Neural progenitor cell (in vitro differentiated cells): ENCODE data around the gene SPAG16. TPM values are rescaled to one million over a fixed set of nuclear protein-coding genes. Genes with fewer than 3 reads are reported as not detected.

Source experiments
- DNase-seq: peaks from one replicate; pipeline ENCODE4 v3.0.0-alpha.2; 2016; ENCODE audit warnings: low spot score
- H2AFZ ChIP-seq: fragments of 200-600 bp; sonication (generic); replicated peaks from 2 replicates; pipeline ENCODE4 v1.6.1; 2016; ENCODE audit warnings: antibody characterized with exemption
- H3F3A ChIP-seq: fragments of 200-600 bp; sonication (generic); 2 replicates; pipeline ENCODE4 v1.6.1; 2016; ENCODE audit warnings: antibody characterized with exemption, low read depth
- H3K27ac ChIP-seq: fragments of 200-600 bp; sonication (generic); 2 replicates; pipeline ENCODE4 v1.5.1; 2016; ENCODE audit warnings: mild to moderate bottlenecking
- H3K27me3 ChIP-seq: fragments of 200-600 bp; sonication (generic); 2 replicates; pipeline ENCODE4 v1.6.1; 2016; ENCODE audit warnings: mild to moderate bottlenecking, moderate library complexity
- H3K36me3 ChIP-seq: fragments of 200-600 bp; sonication (generic); 2 replicates; pipeline ENCODE4 v1.5.1; 2016
- H3K4me1 ChIP-seq: fragments of 200-600 bp; sonication (generic); 2 replicates; pipeline ENCODE4 v1.6.1; 2016; ENCODE audit warnings: mixed run types
- H3K4me2 ChIP-seq: fragments of 200-600 bp; sonication (generic); 2 replicates; pipeline ENCODE4 v1.6.1; 2016
- H3K4me3 ChIP-seq: fragments of 200-600 bp; sonication (generic); 2 replicates; pipeline ENCODE4 v1.5.1; 2016
- H3K79me2 ChIP-seq: fragments of 200-600 bp; sonication (generic); 2 replicates; pipeline ENCODE4 v1.6.1; 2016; ENCODE audit warnings: low read depth
- H3K9ac ChIP-seq: fragments of 200-600 bp; sonication (generic); 2 replicates; pipeline ENCODE4 v1.6.1; 2016
- H3K9me3 ChIP-seq: fragments of 200-600 bp; sonication (generic); 2 replicates; pipeline ENCODE4 v1.5.1; 2016; ENCODE audit warnings: low read depth
- H4K20me1 ChIP-seq: fragments of 200-600 bp; sonication (generic); 2 replicates; pipeline ENCODE4 v1.6.1; 2016; ENCODE audit warnings: low read depth
- H3K27ac Mint-ChIP-seq: 3 replicates; pipeline ENCODE4 v1.8.0; 2021; ENCODE audit warnings: mixed read lengths
- H3K27me3 Mint-ChIP-seq: 2 replicates; pipeline ENCODE4 v1.8.0; 2022; ENCODE audit warnings: low read depth, mild to moderate bottlenecking, inconsistent platforms, moderate library complexity, mixed read lengths; ENCODE audit not compliant: insufficient read depth
- H3K36me3 Mint-ChIP-seq: 3 replicates; pipeline ENCODE4 v1.8.0; 2021; ENCODE audit warnings: mixed read lengths
- H3K4me1 Mint-ChIP-seq: 3 replicates; pipeline ENCODE4 v1.8.0; 2021; ENCODE audit warnings: mixed read lengths
- H3K4me3 Mint-ChIP-seq: 3 replicates; pipeline ENCODE4 v1.8.0; 2021; ENCODE audit warnings: mild to moderate bottlenecking, moderate library complexity, mixed read lengths
- H3K9me3 Mint-ChIP-seq: 3 replicates; pipeline ENCODE4 v1.8.0; 2020; ENCODE audit warnings: mixed read lengths
- CTCF ChIP-seq: fragments of 200-600 bp; sonication (generic); IDR thresholded peaks from 2 replicates; pipeline ENCODE4 v1.5.1; 2017; ENCODE audit warnings: antibody characterized with exemption, mild to moderate bottlenecking
- EZH2 ChIP-seq: fragments of 200-600 bp; sonication (generic); IDR thresholded peaks from 2 replicates; pipeline ENCODE4 v1.6.1; 2017; ENCODE audit warnings: antibody characterized with exemption, mild to moderate bottlenecking, moderate library complexity
- EZH2phosphoT487 ChIP-seq: fragments of 200-600 bp; sonication (generic); IDR thresholded peaks from 2 replicates; pipeline ENCODE4 v1.6.1; 2017; ENCODE audit warnings: antibody characterized with exemption
- microRNA-seq: library from miRNA; unstranded; fragments of <30 nt; microRNA quantifications from one replicate; pipeline ENCODE4, GENCODE V29; 2016
- small RNA-seq: library from RNA; depleted of rRNA; stranded (forward); fragments of <200 nt; gene quantifications from one replicate; pipeline ENCODE3, GENCODE V24; 2015
- total RNA-seq: library from RNA; depleted of rRNA; stranded (reverse); fragments of >200 nt; gene quantifications from 2 replicates; pipeline ENCODE4 v1.2.3, GENCODE V29; 2015; ENCODE audit warnings: low replicate concordance

The SPAG16 gene
- total RNA-seq, 1 donor from 2014 or later: 70.3 TPM

DNA sequence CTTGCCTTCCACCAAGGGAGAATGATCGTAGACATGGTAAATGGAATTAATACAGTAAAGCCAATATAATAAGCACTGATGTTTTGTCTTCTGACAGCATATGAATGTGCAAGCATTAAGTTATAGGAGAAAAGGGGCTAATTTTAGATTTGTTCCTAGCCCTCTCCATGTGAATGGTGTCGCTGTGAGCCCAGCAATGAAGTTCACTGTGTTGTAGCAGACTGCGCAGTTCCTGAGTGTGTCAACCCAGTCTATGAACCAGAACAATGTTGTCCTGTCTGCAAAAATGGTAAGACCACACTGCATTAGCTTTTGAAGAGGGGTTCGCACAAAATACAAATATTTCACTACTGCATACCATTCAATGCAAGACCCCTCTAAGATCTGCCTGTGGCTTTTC, 1152.2 kb downstream of the SPAG16 start:
- H3K36me3 Mint-ChIP-seq: no peaks in the 10 kb centered on the region
- Histone ChIP-seq H3K4me3 (no peak overlapping the region), H3F3A (no peaks in the 10 kb centered on the region), H3K4me1 (no peaks in the 10 kb centered on the region), H3K27me3 (no peaks in the 10 kb centered on the region), H3K36me3 (no peaks in the 10 kb centered on the region), H4K20me1 (no peaks in the 10 kb centered on the region), H3K27ac (no peak overlapping the region), H3K4me2 (no peak overlapping the region), H2AFZ (no peak overlapping the region), H3K9ac (no peak overlapping the region), H3K9me3 (no peaks in the 10 kb centered on the region), H3K79me2 (no peaks in the 10 kb centered on the region)
- no peaks in the 10 kb centered on the region for H3K4me1 Mint-ChIP-seq
- no peak for TF ChIP-seq EZH2
- no peak for TF ChIP-seq EZH2phosphoT487
- TF ChIP-seq CTCF: no peak
- no peak for DNase-seq
- H3K4me3 Mint-ChIP-seq: no peak overlapping the region
- H3K9me3 Mint-ChIP-seq: no peaks in the 10 kb centered on the region
- H3K27ac Mint-ChIP-seq: no peak overlapping the region
- H3K27me3 Mint-ChIP-seq: no peaks in the 10 kb centered on the region

GRCh38 chr2:214450118-214450894, 1166.0 kb downstream of the SPAG16 start:
- peaks cover 6% of the 10 kb centered on the region for H3K9me3 Mint-ChIP-seq
- H3K4me1 Mint-ChIP-seq: peaks cover 5% of the 10 kb centered on the region
- no peaks in the 10 kb centered on the region for H3K36me3 Mint-ChIP-seq
- H4K20me1 ChIP-seq: no peaks in the 10 kb centered on the region
- H3K9ac ChIP-seq: no peak overlapping the region
- H3K4me3 ChIP-seq: no peak overlapping the region
- H2AFZ ChIP-seq: no peak overlapping the region
- H3K27ac Mint-ChIP-seq: no peak overlapping the region
- no peak overlapping the region for H3K4me2 ChIP-seq
- DNase-seq: no peak
- H3K27ac ChIP-seq: no peak overlapping the region
- no peak overlapping the region for H3K4me3 Mint-ChIP-seq
- H3K4me1 ChIP-seq: no peaks in the 10 kb centered on the region
- H3K27me3 Mint-ChIP-seq: peaks cover 3% of the 10 kb centered on the region
- no peak for TF ChIP-seq CTCF
- TF ChIP-seq EZH2phosphoT487: no peak
- no peak for TF ChIP-seq EZH2
- no peaks in the 10 kb centered on the region for H3K27me3 ChIP-seq
- no peaks in the 10 kb centered on the region for H3K9me3 ChIP-seq
- no peaks in the 10 kb centered on the region for H3K79me2 ChIP-seq
- H3K36me3 ChIP-seq: no peaks in the 10 kb centered on the region
- H3F3A ChIP-seq: no peaks in the 10 kb centered on the region

- no peaks in the 10 kb centered on the region for H3F3A ChIP-seq
- H3K4me3 ChIP-seq: no peak overlapping the region
- no peaks in the 10 kb centered on the region for H3K4me1 ChIP-seq
- Mint-ChIP-seq H3K9me3 (peaks cover 6% of the 10 kb centered on the region), H3K27me3 (peaks cover 3% of the 10 kb centered on the region), H3K36me3 (no peaks in the 10 kb centered on the region), H3K27ac (no peak overlapping the region), H3K4me1 (peaks cover 5% of the 10 kb centered on the region), H3K4me3 (no peak overlapping the region)
- no peaks in the 10 kb centered on the region for H3K36me3 ChIP-seq
- H3K27me3 ChIP-seq: no peaks in the 10 kb centered on the region
- no peaks in the 10 kb centered on the region for H3K9me3 ChIP-seq
- no peak overlapping the region for H2AFZ ChIP-seq
- no peaks in the 10 kb centered on the region for H4K20me1 ChIP-seq
- H3K9ac ChIP-seq: no peak overlapping the region
- no peaks in the 10 kb centered on the region for H3K79me2 ChIP-seq
- H3K4me2 ChIP-seq: no peak overlapping the region
- TF ChIP-seq CTCF: no peak
- no peak for TF ChIP-seq EZH2phosphoT487
- no peak for TF ChIP-seq EZH2
- no peak for DNase-seq
- H3K27ac ChIP-seq: no peak overlapping the region
These were observed 1167.4 kb downstream of the SPAG16 start for GRCh38 chr2:214451516-214452275.

Small RNA genes within 50 kb of the gene (microRNA-seq; reads per million reads assigned to microRNA genes)
- gene MIR4438: not detected

Small RNA genes within 50 kb of the gene (small RNA-seq; reads per million reads assigned to genes)
- not detected for gene MIR4438

Other genes starting within 250 kb of the SPAG16 start
- 29.3 and 29.7 TPM in 2 replicates for gene IKZF2, start 132.9 kb upstream of the SPAG16 start, total RNA-seq